HCT116 (cell line): ENCODE results near the gene CPLANE2. TPM values are rescaled to one million over a fixed set of nuclear protein-coding genes. Genes with fewer than 3 reads are reported as not detected.

Source experiments
- ATAC-seq: fragments of 200-7000 bp; cut with Tn5 transposase; 2 replicates; pipeline ENCODE4 v1.9.1; 2020; ENCODE audit warnings: mild to moderate bottlenecking, moderate library complexity
- BruUV-seq: library from RNA; stranded (reverse); fragments of 400-500 nt; replicated peaks from 2 replicates; lab custom pipeline; 2021; lab: Mats Ljungman, UMichigan
- CTCF ChIA-PET: fragments of 300-600 bp; sonication (Branson Sonifier 250); formaldehyde crosslinking; loops from one replicate; lab custom pipeline; 2021; ENCODE audit warnings: antibody characterized with exemption; lab: Charles Lee
- POLR2A ChIA-PET: fragments of 300-600, 350-600 bp; sonication (Branson Sonifier 250); formaldehyde crosslinking; loops from one replicate; lab custom pipeline; 2021; ENCODE audit warnings: antibody characterized with exemption; lab: Charles Lee
- RAD21 ChIA-PET, 2 experiments: fragments of 300-600 bp; sonication (Branson Sonifier 250); formaldehyde crosslinking; loops; one replicate each; lab custom pipeline; 2023; ENCODE audit warnings: low total read pairs in 2 of 2; ENCODE audit not compliant: uncharacterized antibody in 2 of 2, unreplicated experiment in 2 of 2, low non-redundant PET in 1 of 2; lab: Charles Lee
- DNase-seq: peaks from one replicate; pipeline ENCODE4 v3.0.0-alpha.2; 2010; ENCODE audit warnings: low read depth, low spot score
- H2AFZ ChIP-seq: fragments of 200-600 bp; shearing (Covaris generic), sonication (generic); 2 replicates; pipeline ENCODE4 v1.6.1; 2017; ENCODE audit warnings: low read depth, mixed run types, mixed read lengths, antibody characterized with exemption, low read length; ENCODE audit not compliant: poor library complexity, severe bottlenecking
- H3K27ac ChIP-seq: 2 replicates; pipeline ENCODE4 v1.5.1; 2012; ENCODE audit warnings: low read depth, low read length
- H3K27me3 ChIP-seq: fragments of 200-600 bp; sonication (generic); 2 replicates; pipeline ENCODE4 v1.6.1; 2016; ENCODE audit warnings: mixed run types, low read length, mixed read lengths; ENCODE audit not compliant: insufficient read depth
- H3K36me3 ChIP-seq, 2 experiments: fragments of 200-500 bp in 1 of 2; fragments of 200-600 bp in 1 of 2; sonication (Bioruptor generic) in 1 of 2; sonication (generic) in 1 of 2; 2 replicates each; pipeline versions ENCODE4 v1.5.1 to v1.6.1; 2014 to 2016; ENCODE audit warnings: low read length in 2 of 2, inconsistent platforms in 1 of 2, mixed read lengths in 1 of 2, mixed run types in 1 of 2; ENCODE audit not compliant: insufficient read depth in 2 of 2, control insufficient read depth in 1 of 2
- H3K4me1 ChIP-seq, 2 experiments: fragments of 200-600 bp in 1 of 2; sonication (generic) in 1 of 2; 2 replicates each; pipeline versions ENCODE4 v1.5.1 to v1.6.1; 2012 to 2017; ENCODE audit warnings: low read length in 2 of 2, inconsistent platforms in 1 of 2, mild to moderate bottlenecking in 1 of 2, mixed read lengths in 1 of 2, mixed run types in 1 of 2, moderate library complexity in 1 of 2; ENCODE audit not compliant: insufficient read depth in 2 of 2, control insufficient read depth in 1 of 2
- H3K4me2 ChIP-seq: fragments of 200-600 bp; sonication (generic); 2 replicates; pipeline ENCODE4 v1.6.1; 2017; ENCODE audit warnings: mixed run types, low read length, mixed read lengths
- H3K4me3 ChIP-seq, 2 experiments: fragments of 200-600 bp in 1 of 2; sonication (generic) in 1 of 2; replicated peaks in 1 of 2; 2 replicates each; pipeline ENCODE4 v1.5.1; 2011 to 2016; ENCODE audit warnings: low read length in 2 of 2, control low read depth in 1 of 2, low read depth in 1 of 2, mild to moderate bottlenecking in 1 of 2, mixed read lengths in 1 of 2, mixed run types in 1 of 2
- H3K79me2 ChIP-seq: fragments of 200-600 bp; sonication (generic); 2 replicates; pipeline ENCODE4 v1.6.1; 2017; ENCODE audit warnings: mild to moderate bottlenecking, mixed run types, low read length, moderate library complexity, mixed read lengths; ENCODE audit not compliant: insufficient read depth
- H3K9ac ChIP-seq: fragments of 200-600 bp; sonication (generic); 2 replicates; pipeline ENCODE4 v1.6.1; 2016; ENCODE audit warnings: low read length, mixed read lengths
- H3K9me2 ChIP-seq: fragments of 200-600 bp; sonication (generic), shearing (Covaris generic); 2 replicates; pipeline ENCODE4 v1.6.1; 2017; ENCODE audit warnings: mixed run types, mild to moderate bottlenecking, moderate library complexity; ENCODE audit not compliant: insufficient read depth
- H3K9me3 ChIP-seq, 2 experiments: fragments of 200-500 bp in 1 of 2; fragments of 200-600 bp in 1 of 2; sonication (Bioruptor generic) in 1 of 2; sonication (generic) in 1 of 2; 2 replicates each; pipeline ENCODE4 v1.6.1; 2014 to 2017; ENCODE audit warnings: low read length in 2 of 2, mixed read lengths in 2 of 2, inconsistent platforms in 1 of 2, low read depth in 1 of 2, mild to moderate bottlenecking in 1 of 2, mixed run types in 1 of 2, moderate library complexity in 1 of 2; ENCODE audit not compliant: control insufficient read depth in 1 of 2, insufficient read depth in 1 of 2
- H4K20me1 ChIP-seq: fragments of 200-600 bp; sonication (generic), shearing (Covaris generic); 2 replicates; pipeline ENCODE4 v1.6.1; 2017; ENCODE audit warnings: mixed run types, mild to moderate bottlenecking, moderate library complexity; ENCODE audit not compliant: insufficient read depth
- CBX3 ChIP-seq: IDR thresholded peaks from 2 replicates; pipeline ENCODE4 v1.6.1; 2012; ENCODE audit warnings: low read depth
- CEBPB ChIP-seq: IDR thresholded peaks from 2 replicates; pipeline ENCODE4 v1.6.1; 2012; ENCODE audit warnings: low read depth
- ELF1 ChIP-seq: IDR thresholded peaks from 2 replicates; pipeline ENCODE4 v1.6.1; 2012; ENCODE audit warnings: low read depth, borderline replicate concordance
- POLR2AphosphoS5 ChIP-seq: IDR thresholded peaks from 2 replicates; pipeline ENCODE4 v1.6.1; 2011; ENCODE audit warnings: mild to moderate bottlenecking, low read depth, low read length, moderate library complexity
- SIN3A ChIP-seq: IDR thresholded peaks from 2 replicates; pipeline ENCODE4 v1.6.1; 2012; ENCODE audit warnings: low read depth
- SP1 ChIP-seq: IDR thresholded peaks from 2 replicates; pipeline ENCODE4 v1.6.1; 2012; ENCODE audit warnings: low read depth
- SRF ChIP-seq: IDR thresholded peaks from 2 replicates; pipeline ENCODE4 v1.6.1; 2012; ENCODE audit warnings: low read depth
- TCF7L2 ChIP-seq: IDR thresholded peaks from 2 replicates; pipeline ENCODE4 v1.7.0; 2011; ENCODE audit warnings: borderline replicate concordance, inconsistent platforms; ENCODE audit not compliant: insufficient read depth, insufficient read length; ENCODE audit errors: extremely low read depth
- intact Hi-C: fragments of 100-400 bp; cut with micrococcal nuclease; formaldehyde crosslinking; loops from 2 replicates; pipeline ENCODE4 v1.10.0; 2022
- total RNA-seq: library from RNA; stranded (reverse); gene quantifications from one replicate; pipeline ENCODE4 v1.2.1, GENCODE V29; 2021; ENCODE audit not compliant: unreplicated experiment
- TF ChIP-seq, protein P1 (sequence below): IDR thresholded peaks from 2 replicates; pipeline ENCODE4 v1.6.1; 2012; ENCODE audit warnings: low read depth

CPLANE2 gene
- total RNA-seq, 1 experiment from 2014 or later, result 8.1 TPM

DNA sequence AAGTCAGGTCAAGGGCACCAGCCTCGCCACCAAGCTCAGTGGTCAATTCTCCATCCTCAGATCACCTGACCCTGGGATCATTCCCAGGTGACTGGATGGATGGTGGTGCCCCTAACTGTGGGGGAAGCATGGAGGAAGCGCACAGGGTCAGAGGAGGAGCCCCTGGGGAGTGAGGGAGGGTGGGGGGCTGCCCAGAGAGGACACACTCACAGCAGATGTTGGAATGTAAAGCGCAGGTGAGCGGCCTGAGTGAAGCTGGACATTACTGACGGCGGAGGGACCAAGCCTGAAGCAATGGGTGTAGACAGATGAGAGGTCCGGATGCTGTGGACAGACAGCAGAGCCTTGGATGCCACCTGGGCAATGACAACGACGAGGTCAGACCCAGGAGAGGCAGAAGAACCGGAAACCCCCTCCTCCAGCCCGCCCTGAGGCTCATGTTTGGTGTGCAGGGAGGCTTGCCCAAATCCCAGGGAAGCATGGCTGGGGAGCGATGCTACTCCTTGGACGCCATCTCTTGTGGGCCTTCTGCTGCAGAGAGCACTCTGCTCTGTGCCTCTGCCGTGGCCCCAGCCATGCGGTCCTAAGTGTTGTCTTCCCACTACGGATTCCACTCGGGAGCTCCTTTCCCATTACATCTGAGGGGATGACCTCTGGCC, 5.7 kb upstream of the CPLANE2 start:
- no peaks in the 10 kb centered on the region for H3K27me3 ChIP-seq
- DNase-seq (no peak), ATAC-seq (no peak)
- no peak overlapping the region for H3K27ac ChIP-seq
- ChIA-PET RAD21 (no interaction called here), POLR2A (no interaction called here), CTCF (no interaction called here)
- no peaks in the 10 kb centered on the region for H3K79me2 ChIP-seq
- H2AFZ ChIP-seq, result no peak overlapping the region
- intact Hi-C loops, result loop anchor here (5.0 kb wide), 1 partner anchor 55 kb away; no protein-coding TSS in a partner anchor
- peaks cover 2 to 9% of the 10 kb centered on the region in 2 experiments for H3K4me1 ChIP-seq
- no peaks in the 10 kb centered on the region for H3K9me3 ChIP-seq
- H3K4me3 ChIP-seq, result no peak overlapping the region
- no peaks in the 10 kb centered on the region for H3K36me3 ChIP-seq
- H3K9me2 ChIP-seq, result no peaks in the 10 kb centered on the region
- TF ChIP-seq, protein P1, sequence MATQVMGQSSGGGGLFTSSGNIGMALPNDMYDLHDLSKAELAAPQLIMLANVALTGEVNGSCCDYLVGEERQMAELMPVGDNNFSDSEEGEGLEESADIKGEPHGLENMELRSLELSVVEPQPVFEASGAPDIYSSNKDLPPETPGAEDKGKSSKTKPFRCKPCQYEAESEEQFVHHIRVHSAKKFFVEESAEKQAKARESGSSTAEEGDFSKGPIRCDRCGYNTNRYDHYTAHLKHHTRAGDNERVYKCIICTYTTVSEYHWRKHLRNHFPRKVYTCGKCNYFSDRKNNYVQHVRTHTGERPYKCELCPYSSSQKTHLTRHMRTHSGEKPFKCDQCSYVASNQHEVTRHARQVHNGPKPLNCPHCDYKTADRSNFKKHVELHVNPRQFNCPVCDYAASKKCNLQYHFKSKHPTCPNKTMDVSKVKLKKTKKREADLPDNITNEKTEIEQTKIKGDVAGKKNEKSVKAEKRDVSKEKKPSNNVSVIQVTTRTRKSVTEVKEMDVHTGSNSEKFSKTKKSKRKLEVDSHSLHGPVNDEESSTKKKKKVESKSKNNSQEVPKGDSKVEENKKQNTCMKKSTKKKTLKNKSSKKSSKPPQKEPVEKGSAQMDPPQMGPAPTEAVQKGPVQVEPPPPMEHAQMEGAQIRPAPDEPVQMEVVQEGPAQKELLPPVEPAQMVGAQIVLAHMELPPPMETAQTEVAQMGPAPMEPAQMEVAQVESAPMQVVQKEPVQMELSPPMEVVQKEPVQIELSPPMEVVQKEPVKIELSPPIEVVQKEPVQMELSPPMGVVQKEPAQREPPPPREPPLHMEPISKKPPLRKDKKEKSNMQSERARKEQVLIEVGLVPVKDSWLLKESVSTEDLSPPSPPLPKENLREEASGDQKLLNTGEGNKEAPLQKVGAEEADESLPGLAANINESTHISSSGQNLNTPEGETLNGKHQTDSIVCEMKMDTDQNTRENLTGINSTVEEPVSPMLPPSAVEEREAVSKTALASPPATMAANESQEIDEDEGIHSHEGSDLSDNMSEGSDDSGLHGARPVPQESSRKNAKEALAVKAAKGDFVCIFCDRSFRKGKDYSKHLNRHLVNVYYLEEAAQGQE, result no peak
- no peak for TF ChIP-seq SIN3A
- TF ChIP-seq TCF7L2, result no peak
- no peak for TF ChIP-seq SP1
- TF ChIP-seq POLR2AphosphoS5, result no peak
- TF ChIP-seq SRF, result no peak
- TF ChIP-seq CBX3, result no peak
- no peak for TF ChIP-seq ELF1
- no peak for TF ChIP-seq CEBPB
- H3K9ac ChIP-seq, result no peak overlapping the region
- H3K4me2 ChIP-seq, result no peak overlapping the region
- no peaks in the 10 kb centered on the region for H4K20me1 ChIP-seq
- no TSS peak for BruUV-seq
